ENCODE results near the gene AKAP6. TPM values are rescaled to one million over a fixed set of nuclear protein-coding genes. Genes with fewer than 3 reads are reported as not detected.

Gene AKAP6
- total RNA-seq, 1 experiment from 2014 or later, result 1.1 TPM

DNA sequence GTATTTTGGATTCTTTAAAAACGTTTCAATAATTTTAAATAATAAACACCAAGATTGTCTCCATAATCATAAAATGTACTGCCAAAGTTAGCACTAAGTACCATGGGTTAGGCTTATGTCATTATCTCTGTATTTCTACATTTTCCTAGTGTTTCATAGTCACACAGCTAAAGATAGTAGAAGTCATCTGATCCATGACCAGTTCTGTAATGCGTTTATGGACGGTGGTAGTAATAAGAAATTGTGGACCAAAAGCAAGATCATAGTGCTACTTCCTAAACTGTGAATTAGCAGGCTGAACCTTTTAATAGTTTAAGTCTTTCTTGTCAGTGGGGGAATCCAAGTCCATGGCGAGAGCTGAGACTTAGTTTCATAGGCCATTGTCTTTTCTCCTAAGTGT lies 142.1 kb downstream of the AKAP6 start:
- Histone ChIP-seq H2BK120ac (ENCODE audit: low read depth, low read length, poor library complexity, severe bottlenecking) (no peak overlapping the region), H3K4ac (ENCODE audit: low read depth, low read length) (no peak overlapping the region), H2AK5ac (ENCODE audit: insufficient read length, low read length) (no peak overlapping the region), H3K56ac (ENCODE audit: insufficient read length, low read depth, low read length) (no peak overlapping the region), H3K79me2 (ENCODE audit: insufficient read depth, low read length) (no peaks in the 10 kb centered on the region), H2BK20ac (ENCODE audit: low read depth, low read length, poor library complexity, severe bottlenecking) (no peak overlapping the region), H3K79me1 (ENCODE audit: insufficient read depth, low read depth, low read length, poor library complexity, severe bottlenecking) (no peaks in the 10 kb centered on the region), H3K23me2 (ENCODE audit: insufficient read length, low read depth, low read length, poor library complexity, severe bottlenecking) (no peaks in the 10 kb centered on the region), H3T11ph (ENCODE audit: low read length) (no peak overlapping the region), H2BK5ac (ENCODE audit: insufficient read length, low read length) (no peak overlapping the region), H3K14ac (ENCODE audit: insufficient read depth, low read length) (no peak overlapping the region), H4K5ac (ENCODE audit: insufficient read length, low read depth, low read length) (no peak overlapping the region), H3K23ac (ENCODE audit: insufficient read length, low read depth, low read length) (no peak overlapping the region), H3K18ac (ENCODE audit: insufficient read length, low read depth, low read length) (no peak overlapping the region), H2BK15ac (ENCODE audit: low read depth, low read length) (no peak overlapping the region), H3K4me2 (ENCODE audit: insufficient read depth, insufficient read length, low read length) (no peak overlapping the region), H4K20me1 (ENCODE audit: control insufficient read depth, insufficient read depth, insufficient read length) (no peaks in the 10 kb centered on the region), H3K9me3 (ENCODE audit: control insufficient read depth, low read depth, low read length) (no peaks in the 10 kb centered on the region), H3K4me1 (ENCODE audit: insufficient read depth, low read length) (peaks cover 5% of the 10 kb centered on the region; the same call in 1 of the 2 replicates), H3K27ac (ENCODE audit: insufficient read length, low read depth, low read length) (no peak overlapping the region), H4K91ac (ENCODE audit: insufficient read length, low read depth, low read length) (no peak overlapping the region), H2AFZ (ENCODE audit: low read length) (no peak overlapping the region), H4K8ac (replicated peaks; ENCODE audit: insufficient read length, low read depth, low read length) (no peak overlapping the region), H2BK12ac (ENCODE audit: insufficient read length, low read depth, low read length) (no peak overlapping the region), H3K9ac (ENCODE audit: extremely low read depth, insufficient read length, low read length) (no peak overlapping the region), H3K27me3 (ENCODE audit: insufficient read depth, low read length) (no peaks in the 10 kb centered on the region)
- H3K27me3 Mint-ChIP-seq (ENCODE audit: low read depth), result no peaks in the 10 kb centered on the region
- peaks cover 28% of the 10 kb centered on the region in 2 experiments for H3K4me1 Mint-ChIP-seq
- H3K9me3 Mint-ChIP-seq, result no peaks in the 10 kb centered on the region
- 100% methylated on average over 1 of the region's 4 CpGs for WGBS (ENCODE audit: extremely low coverage, insufficient read length, low lambda C conversion rate)
- no peak overlapping the region for H3K4me3 Mint-ChIP-seq
- TF ChIP-seq, protein P1, sequence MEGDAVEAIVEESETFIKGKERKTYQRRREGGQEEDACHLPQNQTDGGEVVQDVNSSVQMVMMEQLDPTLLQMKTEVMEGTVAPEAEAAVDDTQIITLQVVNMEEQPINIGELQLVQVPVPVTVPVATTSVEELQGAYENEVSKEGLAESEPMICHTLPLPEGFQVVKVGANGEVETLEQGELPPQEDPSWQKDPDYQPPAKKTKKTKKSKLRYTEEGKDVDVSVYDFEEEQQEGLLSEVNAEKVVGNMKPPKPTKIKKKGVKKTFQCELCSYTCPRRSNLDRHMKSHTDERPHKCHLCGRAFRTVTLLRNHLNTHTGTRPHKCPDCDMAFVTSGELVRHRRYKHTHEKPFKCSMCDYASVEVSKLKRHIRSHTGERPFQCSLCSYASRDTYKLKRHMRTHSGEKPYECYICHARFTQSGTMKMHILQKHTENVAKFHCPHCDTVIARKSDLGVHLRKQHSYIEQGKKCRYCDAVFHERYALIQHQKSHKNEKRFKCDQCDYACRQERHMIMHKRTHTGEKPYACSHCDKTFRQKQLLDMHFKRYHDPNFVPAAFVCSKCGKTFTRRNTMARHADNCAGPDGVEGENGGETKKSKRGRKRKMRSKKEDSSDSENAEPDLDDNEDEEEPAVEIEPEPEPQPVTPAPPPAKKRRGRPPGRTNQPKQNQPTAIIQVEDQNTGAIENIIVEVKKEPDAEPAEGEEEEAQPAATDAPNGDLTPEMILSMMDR (conservative IDR thresholded peaks at IDR 0.05), result no peak
- no peak overlapping the region for H3K27ac Mint-ChIP-seq
- no peak for DNase-seq
- H3K36me3 Mint-ChIP-seq (ENCODE audit: insufficient read depth in 1 of 3, low read depth in 3 of 3), result no peaks in the 10 kb centered on the region

All from H9 (cell line).